Measurements from ENCODE around the gene COPG2.

DNA sequence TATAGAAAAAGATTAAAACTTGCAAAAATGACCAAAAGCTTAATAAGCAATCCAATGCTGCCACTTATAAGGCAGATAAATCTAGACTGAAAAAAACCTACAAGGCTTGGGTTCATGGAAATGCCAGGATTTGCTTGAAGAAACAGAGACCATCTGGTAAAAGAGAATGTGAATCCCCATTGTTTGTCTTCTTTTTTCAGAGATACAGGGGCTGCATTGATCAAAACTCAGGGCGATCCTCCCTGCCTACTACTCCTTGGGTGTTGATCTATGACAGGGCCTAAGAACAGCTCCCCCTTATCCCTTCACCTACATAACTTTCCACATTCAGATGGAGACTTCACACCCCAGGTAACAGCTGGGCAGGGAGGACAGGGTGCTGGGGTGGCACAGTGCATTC, 21.1 kb upstream of the COPG2 start:
- no peak for TF ChIP-seq EZH2 (IDR thresholded peaks at IDR 0.05)
- TF ChIP-seq POLR2AphosphoS5 (IDR thresholded peaks at IDR 0.05; ENCODE audit: borderline replicate concordance, low read depth, low read length): no peak
